HepG2 (cell line): ENCODE measurements around the gene NTRK2.

Experiments
- EP300 ChIP-seq, 3 experiments: sonication (generic) in 1 of 3; formaldehyde crosslinking in 1 of 3; IDR thresholded peaks; 2 replicates each; pipeline versions ENCODE4 v1.5.1 to v1.6.1; 2011 to 2020; ENCODE audit warnings: low read depth in 2 of 3, low read length in 2 of 3, borderline replicate concordance in 1 of 3, improper control_type of control experiment in 1 of 3, mild to moderate bottlenecking in 1 of 3, missing genetic modification reagents in 1 of 3, moderate library complexity in 1 of 3
- FOXA1 ChIP-seq, 2 experiments: fragments of 450-650 bp in 1 of 2; sonication (generic) in 1 of 2; formaldehyde crosslinking in 1 of 2; IDR thresholded peaks; 2 replicates each; pipeline versions ENCODE4 v1.4.0 to v1.6.1; 2016 to 2020; ENCODE audit warnings: missing genetic modification reagents in 1 of 2
- MED13 ChIP-seq: sonication (generic); formaldehyde crosslinking; IDR thresholded peaks from 2 replicates; pipeline ENCODE4 v1.5.0; 2020; ENCODE audit warnings: missing genetic modification reagents
- MIXL1 ChIP-seq: IDR thresholded peaks from 2 replicates; pipeline ENCODE4 v1.6.1; 2016
- MYNN ChIP-seq: sonication (generic); formaldehyde crosslinking; IDR thresholded peaks from 2 replicates; pipeline ENCODE4 v1.4.0; 2020; ENCODE audit warnings: mild to moderate bottlenecking, low read depth, missing genetic modification reagents
- MZF1 ChIP-seq: sonication (generic); formaldehyde crosslinking; IDR thresholded peaks from 2 replicates; pipeline ENCODE4 v1.8.1; 2023; ENCODE audit warnings: mild to moderate bottlenecking, missing genetic modification reagents, borderline replicate concordance
- NR2F2 ChIP-seq: IDR thresholded peaks from 2 replicates; pipeline ENCODE4 v1.6.1; 2012; ENCODE audit warnings: low read depth, inconsistent platforms, borderline replicate concordance
- RELA ChIP-seq: sonication (generic); formaldehyde crosslinking; IDR thresholded peaks from 2 replicates; pipeline ENCODE4 v1.4.0; 2020; ENCODE audit warnings: missing genetic modification reagents
- SIN3A ChIP-seq: IDR thresholded peaks from 2 replicates; pipeline ENCODE4 v1.6.1; 2011; ENCODE audit warnings: low read depth, mild to moderate bottlenecking, control low read depth, low read length, borderline replicate concordance
- YY1 ChIP-seq: IDR thresholded peaks from 2 replicates; pipeline ENCODE4 v1.6.1; 2011; ENCODE audit warnings: low read length, low read depth, moderate library complexity, mild to moderate bottlenecking; ENCODE audit not compliant: insufficient read depth, insufficient replicate concordance
- ZNF335 ChIP-seq: sonication (generic); formaldehyde crosslinking; IDR thresholded peaks from 2 replicates; pipeline ENCODE4 v1.4.0; 2020; ENCODE audit warnings: missing genetic modification reagents
- ZNF501 ChIP-seq: sonication (generic); formaldehyde crosslinking; IDR thresholded peaks from 2 replicates; pipeline ENCODE4 v1.5.1; 2020; ENCODE audit warnings: mild to moderate bottlenecking, moderate library complexity, missing genetic modification reagents
- ZNF552 ChIP-seq: sonication (generic); formaldehyde crosslinking; IDR thresholded peaks from 2 replicates; pipeline ENCODE4 v1.9.0; 2022; ENCODE audit warnings: missing genetic modification reagents, mild to moderate bottlenecking, borderline replicate concordance
- TF ChIP-seq, protein P1 (sequence below): sonication (generic); formaldehyde crosslinking; IDR thresholded peaks from 2 replicates; pipeline ENCODE4 v1.5.0; 2020; ENCODE audit warnings: mild to moderate bottlenecking, missing genetic modification reagents, moderate library complexity

DNA sequence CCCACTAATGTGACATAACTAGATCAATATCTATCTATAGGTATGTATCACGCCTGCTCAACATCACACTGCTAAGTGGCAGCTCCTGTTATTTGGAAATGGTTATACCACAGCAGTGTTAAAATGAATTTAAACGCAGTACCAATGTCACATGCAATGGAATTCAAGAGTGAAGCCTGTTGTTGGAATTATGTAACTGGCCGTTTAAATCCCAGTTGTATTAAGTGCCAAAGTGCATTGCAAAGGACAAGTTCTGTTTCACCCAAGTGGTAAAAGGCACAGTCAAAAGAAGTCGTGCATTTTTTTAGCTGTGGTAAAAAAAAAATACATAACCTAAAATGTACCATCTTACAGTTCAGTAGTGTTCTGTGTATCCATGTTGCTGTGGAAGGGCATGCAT, 4.3 kb downstream of the NTRK2 start:
- TF ChIP-seq MZF1 (no peak), RELA (CRISPR knock-in tag) (no peak), FOXA1 (IDR thresholded peaks at IDR 0.05) (no peak), FOXA1 (CRISPR knock-in tag; IDR thresholded peaks at IDR 0.05) (no peak), YY1 (no peak), MYNN (no peak), SIN3A (no peak), MED13 (CRISPR knock-in tag) (no peak), EP300 (IDR thresholded peaks at IDR 0.05; ENCODE audit: low read depth in 2 of 2, low read length in 2 of 2) (no peak), EP300 (CRISPR knock-in tag; IDR thresholded peaks at IDR 0.05; ENCODE audit: borderline replicate concordance) (no peak), MIXL1 (no peak), ZNF501 (CRISPR knock-in tag) (no peak), ZNF552 (CRISPR knock-in tag) (no peak), ZNF335 (CRISPR knock-in tag) (no peak), NR2F2 (no peak)
- TF ChIP-seq, protein P1, sequence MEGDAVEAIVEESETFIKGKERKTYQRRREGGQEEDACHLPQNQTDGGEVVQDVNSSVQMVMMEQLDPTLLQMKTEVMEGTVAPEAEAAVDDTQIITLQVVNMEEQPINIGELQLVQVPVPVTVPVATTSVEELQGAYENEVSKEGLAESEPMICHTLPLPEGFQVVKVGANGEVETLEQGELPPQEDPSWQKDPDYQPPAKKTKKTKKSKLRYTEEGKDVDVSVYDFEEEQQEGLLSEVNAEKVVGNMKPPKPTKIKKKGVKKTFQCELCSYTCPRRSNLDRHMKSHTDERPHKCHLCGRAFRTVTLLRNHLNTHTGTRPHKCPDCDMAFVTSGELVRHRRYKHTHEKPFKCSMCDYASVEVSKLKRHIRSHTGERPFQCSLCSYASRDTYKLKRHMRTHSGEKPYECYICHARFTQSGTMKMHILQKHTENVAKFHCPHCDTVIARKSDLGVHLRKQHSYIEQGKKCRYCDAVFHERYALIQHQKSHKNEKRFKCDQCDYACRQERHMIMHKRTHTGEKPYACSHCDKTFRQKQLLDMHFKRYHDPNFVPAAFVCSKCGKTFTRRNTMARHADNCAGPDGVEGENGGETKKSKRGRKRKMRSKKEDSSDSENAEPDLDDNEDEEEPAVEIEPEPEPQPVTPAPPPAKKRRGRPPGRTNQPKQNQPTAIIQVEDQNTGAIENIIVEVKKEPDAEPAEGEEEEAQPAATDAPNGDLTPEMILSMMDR (CRISPR knock-in tag), result no peak
